Smooth muscle cell of the brain vasculature (primary cell): Measurements from ENCODE around the gene OASL.

Source experiments
- DNase-seq: peaks from one replicate; pipeline ENCODE4 v3.0.0-alpha.2; 2012; ENCODE audit warnings: low read depth, low spot score

OASL gene

DNA sequence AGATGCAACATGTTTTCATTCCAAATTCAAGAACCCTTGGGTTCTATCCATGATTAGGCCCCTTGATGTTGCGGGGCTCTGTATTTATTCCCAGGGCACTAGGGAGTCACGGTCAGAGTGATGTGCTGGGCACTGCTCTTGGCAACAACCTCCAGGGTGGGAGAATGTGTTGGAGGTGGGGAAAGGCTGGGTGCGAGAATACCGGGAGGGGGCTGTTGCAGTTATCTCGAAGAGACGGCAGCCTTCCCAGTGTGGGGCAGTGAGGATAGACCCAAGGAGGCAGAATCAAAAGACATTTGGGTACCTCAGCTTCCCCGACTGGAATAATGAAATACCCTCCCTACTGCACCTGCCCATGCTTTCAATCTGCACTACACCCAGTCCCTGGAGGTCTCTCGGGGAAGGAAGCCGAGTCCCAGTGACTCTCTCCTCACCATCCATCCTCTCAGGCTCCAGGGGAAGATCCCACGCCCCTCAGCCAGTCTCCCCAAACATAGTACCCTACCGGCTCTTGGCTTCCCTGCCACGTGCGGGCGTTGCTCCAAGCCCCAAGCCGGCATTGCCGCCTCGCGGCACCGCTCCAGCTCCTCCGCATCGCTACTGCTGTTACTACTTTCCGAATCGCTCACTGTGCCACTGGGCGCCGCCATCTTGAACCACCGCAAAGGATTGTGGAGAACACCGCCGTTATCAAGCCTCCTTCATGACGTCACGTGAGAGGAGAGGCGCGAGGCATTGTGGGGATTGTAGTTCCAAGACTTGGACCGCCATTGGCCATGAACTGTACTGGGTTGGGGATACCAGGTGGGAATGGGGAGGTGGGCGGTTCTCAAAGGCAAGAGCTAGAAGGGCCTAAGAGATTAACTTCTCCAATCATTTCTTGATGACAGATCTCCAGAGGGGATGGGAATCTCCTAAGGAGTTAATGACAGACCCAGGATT lies 22.9 kb downstream of the OASL start, which contains the start of gene C12orf43:
TSS of gene C12orf43 (minus strand) at position 663 of the 942 bp plus-strand sequence. CDS start at position 650, 13 bp downstream.
- DNase-seq: peak; percentile 74

DNA sequence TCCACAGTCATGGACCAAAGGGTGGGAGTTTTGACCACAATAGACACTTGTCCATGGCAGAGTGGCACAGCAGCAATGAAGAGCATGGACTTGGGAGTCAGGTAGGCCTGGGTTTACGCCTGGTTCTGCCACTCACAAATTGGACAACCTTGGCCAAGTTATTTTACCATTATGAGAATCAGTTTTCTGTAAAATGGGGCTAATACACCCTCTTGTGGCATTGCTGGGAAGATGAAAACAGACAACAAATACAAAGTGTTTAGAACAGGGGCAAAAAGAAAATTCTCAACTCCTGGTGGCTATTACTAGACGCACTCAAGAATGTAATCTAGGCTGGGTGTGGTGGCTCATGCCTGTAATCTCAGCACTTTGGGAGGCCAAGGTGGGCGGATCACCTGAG lies 25.3 kb downstream of the OASL start:
- DNase-seq: no peak

DNA sequence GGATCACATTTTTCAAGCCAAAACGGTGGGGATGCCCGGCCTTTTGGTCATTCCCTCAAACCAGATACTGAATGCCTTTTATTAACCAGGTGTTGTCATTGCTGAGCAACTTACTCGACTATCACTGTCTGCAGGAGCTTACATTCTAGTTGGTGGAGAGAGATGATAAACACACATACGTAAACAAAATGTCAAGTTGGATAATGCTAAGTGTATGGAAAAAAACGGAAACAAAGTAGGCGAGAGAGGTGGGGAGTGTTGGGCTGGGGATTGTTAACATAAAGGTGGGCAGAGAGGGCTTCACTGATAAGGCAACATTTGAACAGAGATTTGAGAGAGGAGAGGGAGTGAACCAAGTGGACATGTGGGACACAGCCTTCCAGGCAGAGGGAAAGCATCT lies 27.2 kb downstream of the OASL start:
- no peak for DNase-seq

DNA sequence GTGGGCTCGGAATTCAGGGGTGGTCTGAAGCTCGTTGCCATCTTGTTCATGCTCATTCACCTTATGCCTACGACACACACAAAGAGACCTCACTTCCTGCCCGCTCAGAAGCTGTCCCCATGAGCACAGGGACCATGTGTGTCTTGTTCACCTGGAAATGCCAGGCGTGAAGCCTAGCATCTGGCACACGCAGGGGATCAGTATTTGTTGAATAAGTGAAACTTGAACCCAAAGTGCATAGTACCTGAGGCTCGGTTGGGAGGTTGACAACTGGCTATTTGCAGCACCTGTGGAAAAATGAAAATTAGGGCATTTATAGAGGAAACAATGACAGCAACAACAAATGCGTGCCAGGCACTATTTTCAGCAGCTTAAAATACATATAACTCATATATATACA lies 28.2 kb downstream of the OASL start:
- no peak for DNase-seq

DNA sequence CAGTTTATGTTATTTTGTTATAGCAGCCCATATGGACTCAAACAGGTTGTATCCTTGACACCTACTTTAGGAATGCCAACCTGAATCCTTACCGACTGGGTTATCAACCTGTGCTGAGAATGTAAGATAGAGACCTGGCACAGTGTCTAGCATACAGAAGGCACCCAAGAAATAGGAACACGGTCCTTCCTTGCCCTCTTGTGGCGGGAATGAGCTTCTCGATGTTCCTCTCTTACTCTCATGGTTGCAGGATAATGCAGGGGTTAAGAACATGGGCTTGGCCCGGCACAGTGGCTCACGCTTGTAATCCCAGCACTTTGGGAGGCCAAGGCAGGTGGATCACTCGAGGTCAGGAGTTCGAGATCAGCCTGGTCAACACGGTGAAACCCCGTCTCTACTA lies 29.3 kb downstream of the OASL start:
- DNase-seq: no peak

DNA sequence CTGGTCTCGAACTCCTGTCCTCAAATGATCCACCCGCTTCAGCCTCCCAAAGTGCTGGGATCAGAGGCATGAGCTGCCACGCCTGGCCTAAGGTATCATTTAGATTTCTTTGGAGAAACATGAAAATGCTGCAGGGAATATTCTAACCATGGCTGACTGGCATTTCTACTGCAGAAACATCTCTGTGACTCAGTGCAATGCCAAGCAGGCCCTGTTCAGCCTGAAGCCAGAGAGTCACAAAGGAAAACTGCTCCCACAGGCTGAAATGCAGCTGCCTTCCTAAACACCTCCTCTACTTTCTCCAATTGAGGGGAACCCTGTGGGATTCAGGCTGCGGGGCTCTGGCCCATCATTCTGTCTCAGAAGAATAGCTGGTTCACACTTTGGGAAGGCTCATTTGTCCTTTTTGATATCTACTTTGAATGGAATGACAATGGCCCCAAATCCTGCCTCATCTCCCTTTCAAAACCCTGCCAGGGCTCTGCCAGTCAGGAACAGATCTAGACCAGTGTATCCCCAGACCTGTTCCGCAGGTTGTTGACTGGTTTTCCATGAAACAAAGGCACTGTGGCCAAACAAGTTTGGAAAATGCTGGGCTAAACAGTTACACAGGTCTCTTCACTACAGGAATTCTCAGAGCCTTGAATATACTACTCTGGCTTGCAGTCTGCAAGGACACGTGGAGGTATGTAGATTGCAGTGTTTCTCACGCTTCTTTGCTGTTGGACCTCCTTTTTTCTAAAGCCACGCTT lies 30.5 kb downstream of the OASL start:
- no peak for DNase-seq

DNA sequence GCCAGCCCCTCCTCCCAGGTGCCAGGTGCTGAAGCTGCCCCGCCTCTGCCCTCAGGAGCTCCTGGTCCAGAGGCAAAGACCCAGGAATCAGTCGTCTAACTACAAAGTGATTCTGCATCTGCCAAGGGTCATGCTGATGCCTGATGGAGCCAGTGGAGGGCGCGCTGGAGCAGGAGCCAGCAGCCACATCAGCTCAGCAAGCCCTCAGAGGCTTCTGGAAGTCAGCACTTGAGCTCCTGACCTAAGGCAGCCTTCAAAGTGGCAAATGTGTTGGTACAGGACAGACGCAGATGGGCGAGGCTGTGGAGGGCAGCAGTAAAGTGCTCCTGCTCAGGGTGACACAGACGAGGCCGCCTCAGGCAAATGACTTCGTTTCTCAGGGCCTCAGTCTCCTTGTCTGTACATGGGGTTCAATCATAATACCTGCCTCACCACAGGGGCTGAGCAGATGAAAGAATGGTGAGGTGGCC lies 33.7 kb downstream of the OASL start:
- DNase-seq: peak; percentile 1

DNA sequence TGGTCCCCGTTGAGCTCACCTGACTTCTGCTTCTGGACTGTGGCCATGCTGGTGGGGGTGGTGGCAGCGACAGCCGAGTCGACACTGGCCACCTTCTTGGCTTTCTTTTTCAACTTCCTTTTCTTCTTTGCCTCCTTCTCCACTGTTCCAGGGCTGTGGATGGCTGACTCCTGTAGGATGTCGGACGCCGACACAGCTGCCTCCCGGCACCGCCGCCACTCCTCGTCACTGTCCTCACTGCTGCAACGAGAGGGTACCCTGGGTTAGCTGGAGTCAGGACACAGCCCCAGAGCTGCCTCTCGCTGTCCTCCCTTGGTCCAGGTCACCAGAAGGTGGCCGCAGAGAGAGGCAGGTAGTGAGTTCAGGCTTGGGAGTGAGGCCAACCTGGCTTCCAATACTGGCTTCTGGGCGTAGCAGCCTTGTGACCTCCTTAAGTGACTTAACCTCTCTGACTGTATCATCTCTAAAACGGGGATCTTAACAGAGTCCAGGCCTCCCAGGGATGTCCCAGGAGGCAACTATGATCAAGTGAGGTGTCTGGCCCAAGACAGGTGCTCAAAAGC lies 34.7 kb downstream of the OASL start:
- no peak for DNase-seq

DNA sequence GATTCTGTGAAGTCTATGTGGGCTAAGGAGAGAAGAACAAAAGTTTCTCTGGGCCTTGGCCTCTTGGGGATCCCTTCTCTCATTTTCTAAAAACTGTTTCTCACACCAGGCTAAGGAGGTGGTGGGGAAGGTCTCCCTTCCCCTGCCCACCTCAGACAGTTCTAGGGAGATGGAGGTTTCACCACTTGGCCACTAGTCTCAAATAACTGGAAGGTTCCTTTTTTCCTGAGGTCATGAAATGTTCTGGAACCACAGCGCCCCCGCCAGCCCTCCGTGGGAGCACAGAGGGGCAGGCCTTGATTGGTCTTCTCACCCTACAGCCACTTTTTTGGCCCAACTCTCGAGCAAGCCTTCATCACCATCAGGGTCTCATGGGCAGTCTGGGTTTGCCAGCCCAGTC lies 35.4 kb downstream of the OASL start:
- no peak for DNase-seq

DNA sequence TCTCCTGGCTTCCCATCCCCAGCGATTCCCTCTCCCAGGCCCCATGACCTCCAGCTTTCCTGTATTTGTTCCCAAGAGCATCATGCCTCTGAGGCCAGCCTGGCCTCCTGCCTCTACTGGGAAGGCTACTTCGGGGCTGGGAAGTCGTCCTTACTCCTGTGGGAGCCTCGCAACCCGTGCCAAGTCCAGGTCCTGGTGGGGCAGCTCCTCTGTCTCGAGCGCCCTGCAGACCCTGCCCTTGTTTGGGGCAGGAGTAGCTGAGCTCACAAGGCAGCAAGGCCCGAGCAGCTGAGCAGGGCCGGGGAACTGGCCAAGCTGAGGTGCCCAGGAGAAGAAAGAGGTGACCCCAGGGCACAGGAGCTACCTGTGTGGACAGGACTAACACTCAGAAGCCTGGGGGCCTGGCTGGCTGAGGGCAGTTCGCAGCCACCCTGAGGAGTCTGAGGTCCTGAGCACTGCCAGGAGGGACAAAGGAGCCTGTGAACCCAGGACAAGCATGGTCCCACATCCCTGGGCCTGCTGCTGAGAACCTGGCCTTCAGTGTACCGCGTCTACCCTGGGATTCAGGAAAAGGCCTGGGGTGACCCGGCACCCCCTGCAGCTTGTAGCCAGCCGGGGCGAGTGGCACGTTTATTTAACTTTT lies 37.1 kb downstream of the OASL start:
- no peak for DNase-seq

DNA sequence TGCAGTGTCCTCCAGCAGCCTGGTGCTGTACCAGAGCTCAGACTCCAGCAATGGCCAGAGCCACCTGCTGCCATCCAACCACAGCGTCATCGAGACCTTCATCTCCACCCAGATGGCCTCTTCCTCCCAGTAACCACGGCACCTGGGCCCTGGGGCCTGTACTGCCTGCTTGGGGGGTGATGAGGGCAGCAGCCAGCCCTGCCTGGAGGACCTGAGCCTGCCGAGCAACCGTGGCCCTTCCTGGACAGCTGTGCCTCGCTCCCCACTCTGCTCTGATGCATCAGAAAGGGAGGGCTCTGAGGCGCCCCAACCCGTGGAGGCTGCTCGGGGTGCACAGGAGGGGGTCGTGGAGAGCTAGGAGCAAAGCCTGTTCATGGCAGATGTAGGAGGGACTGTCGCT lies 38.0 kb downstream of the OASL start:
- DNase-seq: no peak

DNA sequence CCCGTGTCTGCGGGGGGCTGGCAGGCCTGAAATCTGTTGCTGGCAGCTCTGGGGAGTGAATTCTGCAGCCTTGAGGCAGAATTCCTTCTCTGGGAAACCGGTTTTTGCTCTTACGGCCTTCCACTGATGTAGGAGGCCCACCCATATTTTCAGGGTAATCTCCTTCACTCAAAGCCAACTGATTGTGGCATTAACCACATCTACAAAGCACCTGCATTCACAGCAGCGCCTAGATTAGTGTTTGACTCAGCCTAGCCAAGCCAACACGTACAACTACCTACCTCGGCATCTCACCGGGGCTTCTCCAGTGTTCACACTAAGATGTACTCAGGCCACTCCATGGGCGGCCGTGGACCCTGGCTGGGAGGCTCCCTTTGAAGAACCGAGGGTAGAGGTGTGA lies 38.5 kb downstream of the OASL start:
- no peak for DNase-seq

DNA sequence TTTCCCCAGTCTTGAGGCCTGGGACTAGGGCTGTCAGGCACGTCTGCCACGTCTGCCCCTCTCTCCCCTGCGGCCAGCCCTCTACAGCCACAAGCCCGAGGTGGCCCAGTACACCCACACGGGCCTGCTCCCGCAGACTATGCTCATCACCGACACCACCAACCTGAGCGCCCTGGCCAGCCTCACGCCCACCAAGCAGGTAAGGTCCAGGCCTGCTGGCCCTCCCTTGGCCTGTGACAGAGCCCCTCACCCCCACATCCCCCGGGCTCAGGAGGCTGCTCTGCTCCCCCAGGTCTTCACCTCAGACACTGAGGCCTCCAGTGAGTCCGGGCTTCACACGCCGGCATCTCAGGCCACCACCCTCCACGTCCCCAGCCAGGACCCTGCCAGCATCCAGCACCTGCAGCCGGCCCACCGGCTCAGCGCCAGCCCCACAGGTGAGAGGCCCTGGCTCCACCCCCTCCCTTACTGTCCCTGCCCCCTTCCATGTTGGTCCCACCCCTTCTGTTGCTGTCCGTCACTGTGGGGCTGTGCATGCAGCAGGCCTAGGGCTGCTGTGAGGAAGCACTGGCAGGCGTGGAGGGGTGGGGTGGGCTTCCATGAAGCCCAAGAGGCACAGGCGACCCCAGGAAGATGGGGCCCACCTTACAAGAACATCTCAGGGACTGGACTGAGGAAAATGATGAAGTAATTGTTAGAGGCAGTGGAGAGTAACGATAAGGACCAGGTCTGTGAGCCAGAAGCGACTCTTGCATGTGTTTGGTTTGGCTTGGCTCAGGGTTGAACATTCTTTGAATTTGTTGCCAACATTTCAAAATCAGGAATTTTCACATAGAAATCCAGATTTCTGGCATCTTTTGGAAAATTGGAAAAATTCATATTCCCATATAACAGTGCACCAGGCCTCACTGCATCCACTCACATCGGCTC lies 39.6 kb downstream of the OASL start:
- DNase-seq: no peak

DNA sequence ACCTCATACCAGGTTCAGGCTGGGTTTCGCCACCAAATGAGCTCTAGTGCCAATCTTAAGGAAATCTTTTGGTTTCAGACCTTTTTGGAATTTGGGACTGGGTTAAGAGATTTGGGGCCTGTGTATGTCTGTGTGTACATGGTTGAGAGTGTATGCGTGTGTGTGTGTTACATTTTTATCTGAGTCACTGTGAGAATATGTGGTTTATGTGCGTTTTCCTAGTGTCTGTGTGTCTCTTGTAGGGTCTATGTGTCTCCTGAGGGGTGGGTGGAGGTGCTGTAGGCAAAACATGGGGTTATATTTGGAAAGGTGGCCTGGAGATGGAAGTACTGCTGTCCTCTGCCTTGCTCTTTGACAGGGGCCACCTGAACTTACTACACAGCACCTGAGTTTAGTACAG lies 40.6 kb downstream of the OASL start:
- DNase-seq: no peak

DNA sequence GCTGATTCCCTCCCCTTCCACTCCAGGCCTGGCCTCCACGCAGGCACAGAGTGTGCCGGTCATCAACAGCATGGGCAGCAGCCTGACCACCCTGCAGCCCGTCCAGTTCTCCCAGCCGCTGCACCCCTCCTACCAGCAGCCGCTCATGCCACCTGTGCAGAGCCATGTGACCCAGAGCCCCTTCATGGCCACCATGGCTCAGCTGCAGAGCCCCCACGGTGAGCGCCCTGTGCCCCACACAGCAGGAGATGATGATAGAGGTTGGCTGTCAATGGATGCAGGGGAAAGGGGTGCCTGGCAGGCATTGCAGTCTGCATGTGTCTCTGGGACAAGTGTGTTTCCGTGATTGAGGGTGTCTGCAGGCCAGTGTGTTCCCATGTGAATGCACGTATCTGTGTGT lies 41.6 kb downstream of the OASL start:
- no peak for DNase-seq

DNA sequence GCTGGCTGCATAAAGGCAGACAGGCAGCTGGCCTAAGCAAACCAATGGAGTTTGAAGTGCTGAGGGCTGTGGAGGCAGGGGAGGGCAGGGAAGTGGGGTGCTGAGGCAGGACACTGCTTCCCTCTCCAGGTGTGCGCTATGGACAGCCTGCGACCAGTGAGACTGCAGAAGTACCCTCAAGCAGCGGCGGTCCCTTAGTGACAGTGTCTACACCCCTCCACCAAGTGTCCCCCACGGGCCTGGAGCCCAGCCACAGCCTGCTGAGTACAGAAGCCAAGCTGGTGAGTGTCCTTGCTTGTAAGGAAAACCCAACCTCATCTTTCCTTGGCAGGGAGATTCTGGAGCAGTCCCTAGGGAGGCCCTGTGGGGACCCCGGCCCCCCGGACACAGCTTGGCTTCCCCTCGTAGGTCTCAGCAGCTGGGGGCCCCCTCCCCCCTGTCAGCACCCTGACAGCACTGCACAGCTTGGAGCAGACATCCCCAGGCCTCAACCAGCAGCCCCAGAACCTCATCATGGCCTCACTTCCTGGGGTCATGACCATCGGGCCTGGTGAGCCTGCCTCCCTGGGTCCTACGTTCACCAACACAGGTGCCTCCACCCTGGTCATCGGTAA lies 42.8 kb downstream of the OASL start:
- DNase-seq: no peak

DNA sequence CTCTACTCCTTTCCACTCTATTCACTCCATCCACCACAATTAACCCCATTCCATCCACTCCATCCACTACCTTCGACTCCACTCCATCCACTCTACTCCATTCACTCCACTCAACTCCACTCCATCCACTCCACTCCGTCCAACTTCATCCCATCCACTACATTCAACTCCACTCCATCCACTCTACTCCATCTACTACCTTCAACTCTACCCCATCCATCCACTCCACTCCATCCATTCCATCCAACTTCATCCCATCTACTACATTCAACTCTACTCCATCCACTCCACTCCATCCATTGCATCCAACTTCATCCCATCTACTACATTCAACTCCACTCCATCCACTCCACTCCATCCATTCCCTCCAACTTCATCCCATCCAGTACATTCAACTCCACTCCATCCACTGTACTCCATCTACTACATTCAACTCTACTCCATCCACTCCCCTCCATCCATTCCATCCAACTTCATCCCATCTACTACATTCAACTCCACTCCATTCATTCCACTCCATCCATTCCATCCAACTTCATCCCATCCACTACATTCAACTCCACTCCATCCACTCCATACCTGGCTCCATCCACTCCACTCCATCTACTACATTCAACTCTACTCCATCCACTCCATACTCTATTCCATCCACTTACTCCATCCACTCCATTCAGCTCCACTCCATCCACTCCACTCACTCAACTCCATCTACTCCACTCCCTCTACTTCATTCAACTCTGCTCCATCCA lies 44.3 kb downstream of the OASL start:
- no peak for DNase-seq

DNA sequence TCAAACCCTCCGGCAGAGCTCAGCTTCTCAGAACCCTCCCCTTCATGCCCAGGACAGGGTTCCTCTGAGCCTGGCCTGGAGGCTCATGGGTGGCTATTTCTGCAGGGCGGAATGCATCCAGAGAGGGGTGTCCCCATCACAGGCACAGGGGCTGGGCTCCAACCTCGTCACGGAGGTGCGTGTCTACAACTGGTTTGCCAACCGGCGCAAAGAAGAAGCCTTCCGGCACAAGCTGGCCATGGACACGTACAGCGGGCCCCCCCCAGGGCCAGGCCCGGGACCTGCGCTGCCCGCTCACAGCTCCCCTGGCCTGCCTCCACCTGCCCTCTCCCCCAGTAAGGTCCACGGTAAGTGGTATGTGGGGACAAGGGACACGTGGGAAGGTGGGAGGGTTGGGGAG lies 45.0 kb downstream of the OASL start:
- no peak for DNase-seq

DNA sequence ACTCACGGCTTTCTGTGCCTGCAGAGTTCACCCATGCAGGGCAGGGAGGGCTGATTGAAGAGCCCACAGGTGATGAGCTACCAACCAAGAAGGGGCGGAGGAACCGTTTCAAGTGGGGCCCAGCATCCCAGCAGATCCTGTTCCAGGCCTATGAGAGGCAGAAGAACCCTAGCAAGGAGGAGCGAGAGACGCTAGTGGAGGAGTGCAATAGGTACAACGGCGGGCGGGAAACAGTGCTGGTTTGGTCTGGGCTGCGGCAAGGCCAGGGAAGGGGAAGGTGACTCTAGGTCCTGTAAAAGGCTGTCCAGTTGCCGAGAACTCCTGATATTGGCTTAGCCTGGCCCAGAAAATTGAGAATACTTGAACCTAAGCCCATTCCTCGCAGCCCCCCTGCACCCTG lies 45.5 kb downstream of the OASL start:
- DNase-seq: no peak

DNA sequence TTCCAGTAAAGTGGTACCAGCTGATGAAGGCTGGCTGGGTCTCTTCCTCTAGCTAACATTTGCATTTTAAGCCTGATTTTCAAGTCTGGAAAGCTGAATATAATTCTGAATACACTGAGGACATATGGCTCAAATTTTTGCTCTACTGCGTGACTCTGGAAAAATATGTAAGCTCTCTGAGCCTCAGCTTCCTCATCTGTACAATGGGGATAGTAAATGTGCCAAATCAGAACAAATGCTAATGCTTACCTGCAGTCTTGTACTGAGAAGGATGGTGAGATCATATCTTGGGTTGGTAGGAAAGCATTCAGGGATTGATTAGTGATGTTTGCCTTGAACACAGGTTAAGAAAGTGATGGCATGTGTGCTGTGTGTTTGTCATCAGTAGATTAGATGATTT lies 46.1 kb downstream of the OASL start:
- no peak for DNase-seq
